GM12801 (cell line): Measurements from ENCODE around the gene SHCBP1.

Experiments
- TF ChIP-seq, protein P1 (sequence below): IDR thresholded peaks from one replicate; pipeline ENCODE4 v1.5.1; 2011; ENCODE audit warnings: control low read depth; ENCODE audit not compliant: insufficient read length; ENCODE audit errors: extremely low read depth

SHCBP1 gene

DNA sequence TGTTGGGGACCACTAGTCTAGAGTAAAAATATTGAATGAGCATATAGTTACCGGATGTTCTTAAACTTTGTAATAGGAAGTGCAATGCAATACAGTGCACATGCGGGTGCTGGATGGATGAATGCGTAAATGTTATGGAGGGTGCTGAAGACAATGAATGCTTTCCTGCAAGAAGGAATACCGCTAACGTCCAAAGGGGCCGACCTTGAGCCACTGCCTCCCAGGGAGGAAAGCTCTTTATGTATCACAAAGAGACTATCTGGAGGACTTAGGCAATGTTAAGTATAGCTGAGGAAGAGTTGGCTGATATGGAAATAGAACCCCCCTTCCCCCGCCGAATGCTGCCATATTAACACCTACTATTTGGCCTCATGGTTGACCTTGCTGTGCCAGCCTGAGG, 27.5 kb upstream of the SHCBP1 start:
- TF ChIP-seq, protein P1, sequence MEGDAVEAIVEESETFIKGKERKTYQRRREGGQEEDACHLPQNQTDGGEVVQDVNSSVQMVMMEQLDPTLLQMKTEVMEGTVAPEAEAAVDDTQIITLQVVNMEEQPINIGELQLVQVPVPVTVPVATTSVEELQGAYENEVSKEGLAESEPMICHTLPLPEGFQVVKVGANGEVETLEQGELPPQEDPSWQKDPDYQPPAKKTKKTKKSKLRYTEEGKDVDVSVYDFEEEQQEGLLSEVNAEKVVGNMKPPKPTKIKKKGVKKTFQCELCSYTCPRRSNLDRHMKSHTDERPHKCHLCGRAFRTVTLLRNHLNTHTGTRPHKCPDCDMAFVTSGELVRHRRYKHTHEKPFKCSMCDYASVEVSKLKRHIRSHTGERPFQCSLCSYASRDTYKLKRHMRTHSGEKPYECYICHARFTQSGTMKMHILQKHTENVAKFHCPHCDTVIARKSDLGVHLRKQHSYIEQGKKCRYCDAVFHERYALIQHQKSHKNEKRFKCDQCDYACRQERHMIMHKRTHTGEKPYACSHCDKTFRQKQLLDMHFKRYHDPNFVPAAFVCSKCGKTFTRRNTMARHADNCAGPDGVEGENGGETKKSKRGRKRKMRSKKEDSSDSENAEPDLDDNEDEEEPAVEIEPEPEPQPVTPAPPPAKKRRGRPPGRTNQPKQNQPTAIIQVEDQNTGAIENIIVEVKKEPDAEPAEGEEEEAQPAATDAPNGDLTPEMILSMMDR: no peak

DNA sequence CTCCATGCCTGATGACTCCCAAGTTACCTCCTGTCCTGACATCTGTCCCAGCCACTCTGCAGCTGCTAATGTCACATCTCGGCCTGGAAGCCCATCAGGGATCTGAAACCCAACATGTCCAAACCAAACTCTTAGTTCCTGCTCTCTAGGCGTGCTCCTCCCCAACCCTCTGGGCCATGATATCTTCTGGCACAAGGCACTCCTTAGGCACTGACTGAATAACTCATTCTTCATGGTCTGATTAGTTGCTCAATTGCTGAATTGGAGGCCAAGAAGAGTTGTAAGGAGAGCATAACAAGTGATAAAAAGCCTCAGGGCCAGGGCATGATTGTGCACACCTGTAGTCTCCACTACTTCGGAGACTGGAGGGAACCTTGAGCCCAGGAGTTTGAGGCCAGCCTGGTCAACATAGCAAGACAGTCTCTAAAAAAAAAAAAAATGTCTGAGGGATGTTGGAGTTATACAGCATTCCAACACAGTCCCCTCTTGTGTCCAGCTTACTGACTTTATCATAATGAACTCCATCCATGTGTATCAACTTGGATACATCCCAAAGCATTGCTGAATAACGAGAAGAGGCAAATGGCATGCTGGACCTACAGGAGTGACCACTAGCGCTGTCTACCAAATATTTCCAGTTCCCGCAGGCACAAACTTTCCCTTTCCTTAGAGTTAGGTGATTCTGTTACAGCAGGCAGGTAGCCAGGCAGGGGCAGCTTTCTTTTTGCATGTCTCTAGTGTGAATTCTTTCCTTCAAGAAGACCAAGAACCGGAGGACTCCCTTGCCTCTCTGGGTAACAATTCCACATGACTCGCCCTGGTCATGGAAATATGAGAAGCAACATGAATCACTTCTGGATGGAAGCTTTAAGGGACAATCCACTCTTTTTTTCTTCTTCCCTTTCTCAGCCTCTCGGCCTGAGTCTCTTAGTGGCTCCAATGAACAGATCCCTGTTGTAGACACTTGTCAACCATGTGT, 18.1 kb upstream of the SHCBP1 start:
- TF ChIP-seq, protein P1: no peak

DNA sequence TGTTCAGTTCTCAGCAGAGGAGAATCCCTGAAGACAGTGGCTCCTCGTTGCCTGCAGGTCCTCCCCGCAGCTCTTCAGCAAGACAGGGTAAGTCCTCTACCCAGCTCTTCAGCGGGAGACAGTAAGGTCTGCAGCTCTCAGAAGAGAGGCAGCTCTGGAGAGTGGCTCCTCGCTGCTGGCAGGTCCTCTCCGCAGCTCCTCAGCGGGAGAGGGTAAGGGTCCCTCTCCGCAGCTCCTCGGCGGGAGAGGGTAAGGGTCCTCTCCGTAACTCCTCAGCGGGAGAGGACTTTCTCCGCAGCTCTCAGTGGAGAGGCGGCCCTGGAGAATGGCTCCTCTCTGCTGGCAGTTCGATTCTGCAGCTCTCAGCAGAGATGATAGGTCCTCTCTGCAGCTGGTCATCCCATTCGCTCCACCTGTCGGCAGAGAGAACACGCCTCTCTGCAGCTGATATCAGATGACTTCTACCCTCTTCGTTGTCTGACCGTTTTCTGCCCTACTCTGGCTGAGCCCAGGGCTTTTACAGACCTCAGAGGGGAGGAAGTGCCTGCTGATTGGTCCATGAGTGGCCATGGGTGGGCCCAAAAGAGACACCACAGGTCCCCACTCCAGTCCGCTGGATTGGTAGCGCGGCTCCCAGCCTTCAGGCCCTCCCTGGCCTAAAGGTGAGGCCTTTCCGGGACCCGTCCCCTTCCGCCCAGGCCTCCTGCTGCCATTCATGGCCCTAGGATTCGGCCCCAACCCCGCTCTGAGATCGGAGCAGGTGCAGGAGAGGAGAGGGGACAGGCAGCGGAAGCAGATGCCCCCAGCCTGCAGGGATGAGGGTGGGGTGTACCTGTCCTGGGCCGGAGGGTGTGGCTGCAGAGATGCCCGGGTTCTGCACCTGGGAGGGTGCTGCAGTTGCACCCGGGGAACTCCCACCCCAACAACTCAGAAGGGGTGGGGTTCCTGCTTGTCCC, 11.9 kb upstream of the SHCBP1 start:
- TF ChIP-seq, protein P1: no peak

DNA sequence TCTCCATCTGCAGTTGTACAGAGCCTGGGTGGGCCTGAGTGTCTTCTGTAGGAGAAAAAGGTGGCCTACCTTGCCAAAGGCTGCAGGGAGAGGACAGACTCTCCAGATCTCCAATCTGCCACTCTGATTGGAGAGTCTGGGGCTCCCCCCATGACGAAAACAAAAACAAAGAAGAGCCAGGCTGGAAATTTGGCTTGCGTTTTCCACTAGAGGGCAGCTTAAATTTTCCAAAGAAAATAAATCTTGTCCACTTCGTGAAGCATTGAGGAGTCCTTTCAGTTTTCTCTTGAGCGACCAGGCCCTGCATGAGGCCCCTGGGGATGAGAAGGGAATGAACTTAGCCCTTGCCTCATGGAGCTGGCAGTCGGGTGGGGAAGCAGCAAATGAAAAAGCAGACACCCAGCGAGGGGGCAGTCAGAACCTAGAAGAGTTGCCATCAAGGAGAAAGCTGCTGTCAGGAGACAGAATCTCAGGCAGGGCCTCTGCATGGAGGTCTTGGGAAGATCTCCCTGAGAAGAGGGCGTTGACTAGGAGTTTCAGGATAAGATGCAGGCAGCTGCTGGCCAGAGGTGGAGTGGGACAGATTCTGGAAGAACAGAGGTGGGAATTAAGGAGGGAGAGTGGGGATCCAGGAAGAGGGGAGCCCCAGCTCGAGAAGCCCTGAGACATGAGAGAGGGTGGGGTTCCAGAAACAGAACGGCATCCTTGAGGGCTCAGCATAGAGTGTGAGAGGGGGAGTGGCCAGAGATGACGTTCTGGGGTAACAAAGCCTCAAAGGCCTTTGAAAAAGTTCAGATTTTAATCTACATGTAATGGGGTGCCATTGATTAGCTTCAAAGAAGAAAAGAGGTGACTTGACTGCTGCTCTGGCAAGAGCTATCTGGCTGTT, 8.4 kb upstream of the SHCBP1 start:
- TF ChIP-seq, protein P1: no peak

DNA sequence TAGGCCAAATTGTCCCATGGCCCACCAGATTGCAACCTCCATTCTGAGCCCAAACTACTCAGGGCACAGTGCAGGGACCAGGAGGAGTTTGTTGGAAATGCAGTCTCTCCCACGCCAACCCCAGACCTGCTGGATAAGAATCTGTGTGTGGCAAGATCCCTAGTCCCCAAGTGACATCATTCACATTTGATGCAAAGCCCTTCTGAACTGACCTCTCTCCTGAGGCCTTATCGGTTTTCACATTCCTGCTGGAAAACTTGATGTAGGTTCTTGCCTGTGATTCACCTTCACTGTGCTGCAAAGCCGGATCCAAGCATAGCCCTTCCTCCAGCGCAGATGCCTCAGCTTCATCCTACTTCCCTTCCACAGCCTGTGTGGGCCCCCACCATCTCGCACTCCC, 6.6 kb upstream of the SHCBP1 start:
- TF ChIP-seq, protein P1: no peak

DNA sequence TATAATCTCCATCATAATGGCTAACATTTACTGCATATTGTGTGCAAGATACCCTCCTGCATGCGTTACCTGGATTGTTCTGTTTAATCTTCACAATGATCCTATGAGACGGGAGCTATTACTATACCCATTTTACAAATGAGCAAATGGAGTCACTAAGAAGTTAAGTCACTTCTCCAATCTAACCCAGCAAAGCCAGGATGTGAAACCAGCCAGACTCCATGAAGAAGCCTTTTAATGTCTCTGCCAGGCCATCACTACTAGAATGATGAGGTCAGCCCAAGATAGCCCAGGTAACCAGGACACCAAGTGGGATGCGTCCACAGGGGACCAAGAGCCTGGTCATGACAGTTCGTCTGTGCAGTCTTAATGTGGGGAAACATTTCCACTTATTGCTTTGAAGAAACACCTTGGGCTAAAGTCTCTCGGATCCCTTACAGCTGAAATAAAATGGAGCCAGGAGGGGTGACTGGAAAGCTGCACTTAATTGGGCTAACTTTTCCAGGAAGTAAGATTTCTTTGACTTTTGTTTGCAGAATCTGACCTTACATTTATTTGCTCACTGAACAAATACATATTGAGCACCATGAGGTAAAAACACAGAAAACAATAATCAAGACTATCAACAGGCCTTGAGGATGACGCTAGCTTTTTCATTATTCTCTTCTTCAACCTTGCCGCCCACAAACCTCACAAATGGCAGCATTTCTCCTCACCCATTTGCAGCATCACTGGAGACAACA, 926 bp upstream of the SHCBP1 start:
- TF ChIP-seq, protein P1: no peak
